Measurements from ENCODE around the gene PNMA8A.

Gene PNMA8A

GRCh38 chr19:46452186-46452585 lies 19.2 kb downstream of the PNMA8A start:
- no peak for TF ChIP-seq CTCF (IDR thresholded peaks at IDR 0.05; ENCODE audit: low read length)
- TF ChIP-seq EZH2phosphoT487 (IDR thresholded peaks at IDR 0.05; ENCODE audit: low read length) = no peak
- TF ChIP-seq EZH2 (optimal IDR thresholded peaks at IDR 0.05; ENCODE audit: low read depth, low read length) = no peak
- Histone ChIP-seq H4K20me1 (ENCODE audit: insufficient read depth, low read length) (no peaks in the 10 kb centered on the region), H3F3A (ENCODE audit: insufficient read depth, low read length) (no peaks in the 10 kb centered on the region), H3K9me2 (replicated peaks; ENCODE audit: insufficient read depth, low read length) (no peaks in the 10 kb centered on the region), H2AFZ (ENCODE audit: low read length) (no peak overlapping the region), H3K36me3 (replicated peaks; ENCODE audit: insufficient read depth, low read length) (no peaks in the 10 kb centered on the region), H3K9ac (ENCODE audit: low read length) (no peak overlapping the region), H3K4me3 (ENCODE audit: low read length) (no peak overlapping the region), H3K27me3 (replicated peaks; ENCODE audit: insufficient read depth, low read length) (peaks cover 79% of the 10 kb centered on the region), H3K79me2 (ENCODE audit: low read length) (no peaks in the 10 kb centered on the region), H3K4me2 (ENCODE audit: low read depth, low read length) (no peak overlapping the region), H3K4me1 (ENCODE audit: low read length) (no peaks in the 10 kb centered on the region), H3K27ac (ENCODE audit: low read length) (no peak overlapping the region), H3K9me3 (replicated peaks; ENCODE audit: insufficient read depth, low read length) (no peaks in the 10 kb centered on the region)
- DNase-seq = no peak

- no peak overlapping the region for H2AFZ ChIP-seq (ENCODE audit: low read length)
These were observed 20.0 kb downstream of the PNMA8A start for GRCh38 chr19:46451352-46451751.

GRCh38 chr19:46450737-46451136 lies 20.6 kb downstream of the PNMA8A start:
- H4K20me1 ChIP-seq (ENCODE audit: insufficient read depth, low read length) = no peaks in the 10 kb centered on the region
- H3K9ac ChIP-seq (ENCODE audit: low read length) = no peak overlapping the region
- no peak overlapping the region for H3K27ac ChIP-seq (ENCODE audit: low read length)
- H3K79me2 ChIP-seq (ENCODE audit: low read length) = no peaks in the 10 kb centered on the region
- H3K4me1 ChIP-seq (ENCODE audit: low read length) = no peaks in the 10 kb centered on the region
- H3K9me3 ChIP-seq (replicated peaks; ENCODE audit: insufficient read depth, low read length) = no peaks in the 10 kb centered on the region
- no peak overlapping the region for H3K4me3 ChIP-seq (ENCODE audit: low read length)
- no peak for TF ChIP-seq CTCF (IDR thresholded peaks at IDR 0.05; ENCODE audit: low read length)
- TF ChIP-seq EZH2 (optimal IDR thresholded peaks at IDR 0.05; ENCODE audit: low read depth, low read length) = no peak
- TF ChIP-seq EZH2phosphoT487 (IDR thresholded peaks at IDR 0.05; ENCODE audit: low read length) = no peak
- DNase-seq = no peak
- no peak overlapping the region for H3K4me2 ChIP-seq (ENCODE audit: low read depth, low read length)
- no peaks in the 10 kb centered on the region for H3K36me3 ChIP-seq (replicated peaks; ENCODE audit: insufficient read depth, low read length)
- peaks cover 80% of the 10 kb centered on the region for H3K27me3 ChIP-seq (replicated peaks; ENCODE audit: insufficient read depth, low read length)
- no peaks in the 10 kb centered on the region for H3K9me2 ChIP-seq (replicated peaks; ENCODE audit: insufficient read depth, low read length)
- no peak overlapping the region for H2AFZ ChIP-seq (ENCODE audit: low read length)
- H3F3A ChIP-seq (ENCODE audit: insufficient read depth, low read length) = no peaks in the 10 kb centered on the region

More at GRCh38 chr19:46451352-46451751, 20.0 kb downstream of the PNMA8A start:
- no peaks in the 10 kb centered on the region for H3F3A ChIP-seq (ENCODE audit: insufficient read depth, low read length)
- DNase-seq = no peak
- H3K27ac ChIP-seq (ENCODE audit: low read length) = no peak overlapping the region
- H3K4me2 ChIP-seq (ENCODE audit: low read depth, low read length) = no peak overlapping the region
- TF ChIP-seq CTCF (IDR thresholded peaks at IDR 0.05; ENCODE audit: low read length) = no peak
- no peak for TF ChIP-seq EZH2phosphoT487 (IDR thresholded peaks at IDR 0.05; ENCODE audit: low read length)
- no peak for TF ChIP-seq EZH2 (optimal IDR thresholded peaks at IDR 0.05; ENCODE audit: low read depth, low read length)
- H3K36me3 ChIP-seq (replicated peaks; ENCODE audit: insufficient read depth, low read length) = no peaks in the 10 kb centered on the region
- peaks cover 80% of the 10 kb centered on the region for H3K27me3 ChIP-seq (replicated peaks; ENCODE audit: insufficient read depth, low read length)
- H3K9me3 ChIP-seq (replicated peaks; ENCODE audit: insufficient read depth, low read length) = no peaks in the 10 kb centered on the region
- no peaks in the 10 kb centered on the region for H3K79me2 ChIP-seq (ENCODE audit: low read length)
- no peaks in the 10 kb centered on the region for H3K9me2 ChIP-seq (replicated peaks; ENCODE audit: insufficient read depth, low read length)
- H3K9ac ChIP-seq (ENCODE audit: low read length) = no peak overlapping the region
- H3K4me3 ChIP-seq (ENCODE audit: low read length) = no peak overlapping the region
- no peaks in the 10 kb centered on the region for H4K20me1 ChIP-seq (ENCODE audit: insufficient read depth, low read length)
- H3K4me1 ChIP-seq (ENCODE audit: low read length) = no peaks in the 10 kb centered on the region

All from MM.1S (cell line).